HS-27A (cell line): ENCODE data around the gene PI4KA.
A peak's percentile ranks its signal among the peaks of the same experiment; 100 is the strongest.
"Not testable (repeated sequence)": the region's sequence is repeated elsewhere in the genome, so short reads cannot be mapped to it uniquely, and the experiment has no call there.

Experiments used
- DNase-seq: peaks from one replicate; pipeline ENCODE4 v3.0.0-alpha.2; 2012; ENCODE audit warnings: low read depth, missing footprints

PI4KA gene

DNA sequence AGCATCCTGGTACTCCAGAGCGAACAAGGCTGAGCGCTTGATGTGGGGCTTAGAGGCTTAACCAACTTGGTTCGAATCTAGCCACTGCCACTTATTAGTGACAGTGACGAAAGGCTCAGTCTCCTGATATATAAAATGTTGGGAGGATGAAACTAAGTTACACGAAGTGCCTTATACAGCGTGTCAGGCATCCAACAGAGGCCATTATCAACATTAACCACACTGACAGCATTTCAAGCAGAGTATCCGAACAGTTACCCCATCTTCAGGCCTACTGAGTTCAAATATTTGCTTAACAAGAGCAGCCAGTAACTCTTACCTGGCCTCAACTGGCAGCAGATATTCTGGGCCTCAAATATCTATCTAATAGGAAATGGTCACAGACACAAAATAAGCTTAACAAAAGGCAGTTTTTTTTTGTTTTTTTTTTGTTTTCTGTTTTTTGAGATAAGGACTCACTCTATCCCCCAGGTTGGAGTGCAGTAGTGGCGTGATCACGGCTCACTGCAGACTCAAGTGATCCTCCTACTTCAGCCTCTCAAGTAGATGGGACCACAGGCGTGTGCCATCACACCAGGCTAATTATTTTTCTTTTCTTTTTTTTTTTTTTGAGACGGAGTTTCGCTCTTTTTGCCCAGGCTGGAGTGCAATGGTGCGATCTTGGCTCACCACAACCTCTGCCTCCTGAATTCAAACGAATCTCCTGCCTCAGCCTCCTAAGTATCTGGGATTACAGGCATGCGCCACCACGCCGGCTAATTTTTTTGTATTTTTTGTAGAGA is 81.8 kb downstream of the PI4KA start:
- DNase-seq, result no peak

DNA sequence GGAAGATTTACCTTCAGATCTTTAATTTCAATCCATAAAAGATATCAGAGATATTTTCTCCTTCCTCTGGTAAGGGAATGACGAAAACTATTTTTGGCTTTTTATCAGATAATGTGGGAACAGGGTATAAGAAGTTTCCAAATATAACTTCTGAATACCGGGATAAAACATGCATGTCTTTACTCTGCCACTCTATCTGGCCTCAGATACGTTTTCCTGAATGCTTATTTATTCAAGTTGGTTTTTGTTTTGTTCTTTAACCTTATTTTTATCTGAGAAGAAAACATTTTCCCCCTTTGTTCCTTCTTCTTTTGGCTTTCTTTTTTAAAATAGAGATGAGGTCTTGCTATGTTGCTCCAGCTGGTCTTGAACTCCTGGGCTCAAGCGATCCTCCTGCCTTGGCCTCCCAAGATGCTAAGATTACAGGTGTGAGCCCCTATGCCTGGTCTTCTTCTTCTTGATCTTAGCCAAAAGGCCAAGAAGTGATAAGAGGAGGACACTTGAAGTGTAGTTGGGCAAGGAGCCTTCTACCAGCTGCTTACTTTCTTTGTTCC is 83.2 kb downstream of the PI4KA start:
- DNase-seq, result no peak

DNA sequence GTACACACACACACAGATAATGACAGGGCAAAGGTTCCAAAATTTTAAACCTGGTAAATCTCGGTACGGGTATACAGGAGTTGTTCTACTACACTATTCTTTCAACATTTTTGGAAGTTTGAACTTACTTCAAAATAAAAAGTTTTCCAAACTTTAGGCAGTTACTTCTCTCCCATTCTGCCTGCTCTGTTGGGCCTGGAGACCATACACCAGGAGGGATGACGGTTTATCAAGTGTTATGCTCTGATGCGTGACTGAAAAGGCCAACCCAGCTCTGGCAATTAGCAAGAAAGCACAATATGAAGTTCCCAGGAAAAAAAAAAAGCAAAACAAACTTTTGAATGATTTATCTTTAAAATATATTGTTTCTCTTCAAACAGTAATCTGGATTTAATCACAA is 83.7 kb downstream of the PI4KA start:
- no peak for DNase-seq

DNA sequence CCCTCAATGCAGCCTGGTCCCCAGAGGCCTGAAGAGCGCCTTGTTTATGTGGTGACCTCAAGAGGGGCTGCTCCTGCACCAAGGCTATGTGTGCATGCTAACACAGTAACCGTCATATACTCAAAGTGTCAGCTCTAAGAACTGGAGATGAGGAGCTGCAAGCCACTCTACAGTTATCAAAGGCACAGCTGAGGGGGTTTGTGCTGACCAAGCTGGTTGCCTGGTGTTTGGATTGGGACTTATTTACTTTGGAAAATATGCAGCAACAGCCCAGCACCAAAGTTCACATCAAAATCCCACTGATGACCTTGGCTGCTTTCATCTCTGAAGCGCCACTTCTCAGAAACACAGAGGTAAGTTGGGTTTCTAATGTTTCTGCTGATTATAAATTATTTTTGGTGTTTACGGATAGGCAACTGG is 84.8 kb downstream of the PI4KA start, which contains the start of gene SERPIND1:
TSS of gene SERPIND1 (plus strand) at position 321 of the 420 bp plus-strand sequence. CDS start 5,200 bp downstream, outside the sequence.
- no peak for DNase-seq

DNA sequence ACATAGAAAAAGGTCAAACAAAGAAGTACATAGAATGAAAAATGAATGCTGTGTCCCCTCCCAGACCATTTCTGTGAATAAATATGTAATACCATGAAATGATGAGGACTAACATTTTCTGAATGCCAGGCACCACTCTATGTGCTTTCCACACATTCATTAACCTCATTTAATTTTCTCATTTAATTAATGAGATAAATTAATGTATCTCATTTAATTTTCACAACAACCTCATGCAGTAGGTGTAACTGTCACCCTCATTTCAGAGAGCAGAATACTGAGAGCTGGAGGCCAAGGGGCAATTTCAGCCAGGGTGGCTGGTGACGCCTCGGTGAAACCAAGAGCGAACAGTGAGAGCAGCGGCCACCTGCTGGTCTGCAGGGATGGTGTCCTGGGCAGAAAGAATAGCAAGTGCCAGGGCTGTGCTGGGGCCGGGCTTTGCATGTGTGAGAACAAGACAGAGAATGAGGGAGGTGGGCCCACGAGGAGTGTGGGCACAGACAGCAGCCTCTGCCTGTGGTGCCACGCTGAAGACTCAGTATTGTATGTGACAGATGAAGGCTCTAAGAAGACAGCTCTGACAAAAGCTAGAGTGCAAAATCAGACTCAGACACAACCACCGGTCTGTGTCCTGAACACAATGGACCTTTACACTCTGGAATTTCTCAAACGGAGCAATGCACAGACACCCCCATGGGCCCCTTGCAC is 86.5 kb downstream of the PI4KA start:
- DNase-seq, result no peak

DNA sequence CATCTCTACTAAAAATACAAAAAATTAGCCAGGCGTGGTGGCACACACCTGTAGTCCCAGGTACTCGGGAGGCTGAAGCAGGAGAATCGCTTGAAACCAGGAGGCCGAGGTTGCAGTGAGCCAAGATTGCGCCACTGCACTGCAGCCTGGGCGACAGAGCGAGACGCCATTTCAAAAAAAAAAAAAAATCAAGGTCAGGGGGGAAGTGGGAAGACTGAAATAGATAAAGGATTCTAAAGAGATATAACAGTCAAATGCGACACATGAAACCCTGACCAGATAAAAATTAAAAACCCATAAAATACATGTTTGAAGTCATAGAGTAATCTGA is 89.2 kb downstream of the PI4KA start:
- DNase-seq, result not testable (repeated sequence)

DNA sequence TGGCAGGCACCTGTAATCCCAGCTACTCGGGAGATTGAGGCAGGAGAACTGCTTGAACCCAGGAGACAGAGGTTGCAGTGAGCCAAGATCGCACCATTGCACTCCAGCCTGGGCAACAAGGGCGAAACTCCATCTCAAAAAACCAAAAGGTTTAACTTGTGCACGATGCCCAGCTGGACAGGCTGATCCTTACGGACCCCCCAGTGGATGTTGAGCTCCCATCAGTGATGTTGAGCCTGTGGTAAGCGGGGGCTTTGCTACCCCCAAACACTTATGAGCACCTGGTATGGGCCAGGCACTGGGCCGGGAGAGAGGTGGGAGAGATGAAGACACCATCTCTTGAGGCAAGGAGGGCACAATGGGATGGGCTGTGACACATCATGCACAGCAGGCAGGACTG is 92.1 kb downstream of the PI4KA start:
- no peak for DNase-seq

DNA sequence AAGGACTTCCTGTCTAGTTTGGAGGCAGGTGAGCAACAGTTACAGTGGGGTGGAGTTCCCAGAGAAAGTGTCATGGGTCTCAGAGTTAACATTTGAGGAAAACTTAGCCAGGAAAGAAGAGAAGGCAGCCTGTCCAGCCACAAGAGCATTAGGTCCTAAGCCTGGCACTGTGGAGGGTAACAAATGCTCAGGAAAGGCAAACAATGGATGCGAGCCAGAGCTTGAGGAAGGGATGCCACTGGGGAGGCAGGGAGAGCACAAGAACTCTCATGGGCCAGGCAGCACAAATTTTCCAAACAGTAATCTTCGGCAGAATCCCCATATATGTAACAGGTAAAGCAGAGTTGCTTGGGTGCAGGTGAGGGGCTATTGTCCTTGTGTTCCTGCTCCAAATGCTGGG is 92.7 kb downstream of the PI4KA start:
- no peak for DNase-seq

DNA sequence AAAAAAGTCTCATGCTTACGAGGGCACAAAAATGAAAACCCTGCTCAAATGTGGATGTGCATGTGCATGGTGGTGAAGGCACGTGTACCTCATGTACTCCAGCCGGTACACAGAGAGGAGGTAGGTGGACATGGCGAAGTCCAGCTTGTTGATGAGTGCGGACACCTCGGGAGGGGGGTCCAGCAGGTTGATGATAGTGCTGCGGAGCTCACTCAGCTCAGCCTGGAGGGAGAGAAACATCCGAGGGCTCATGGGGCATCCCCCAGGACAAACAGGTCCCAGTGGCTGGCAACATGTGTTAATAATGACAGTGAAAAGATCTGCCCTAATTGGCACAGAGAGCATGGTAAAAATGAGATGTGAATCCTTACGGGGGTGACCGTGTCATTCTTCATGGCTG is 93.9 kb downstream of the PI4KA start:
- no peak for DNase-seq

DNA sequence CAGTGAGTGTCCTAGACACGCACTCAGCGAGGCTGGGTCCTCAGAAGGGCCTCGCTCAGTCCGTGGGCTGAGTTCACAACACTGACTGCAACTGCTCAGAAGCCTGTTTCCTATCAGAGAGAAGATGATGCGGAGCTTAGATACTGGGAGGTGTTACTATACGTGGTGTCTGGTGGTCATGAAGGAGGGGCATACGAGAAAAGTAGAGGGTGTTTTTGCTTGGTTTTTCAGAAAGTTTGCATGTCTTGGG is 94.2 kb downstream of the PI4KA start:
- DNase-seq, result no peak

DNA sequence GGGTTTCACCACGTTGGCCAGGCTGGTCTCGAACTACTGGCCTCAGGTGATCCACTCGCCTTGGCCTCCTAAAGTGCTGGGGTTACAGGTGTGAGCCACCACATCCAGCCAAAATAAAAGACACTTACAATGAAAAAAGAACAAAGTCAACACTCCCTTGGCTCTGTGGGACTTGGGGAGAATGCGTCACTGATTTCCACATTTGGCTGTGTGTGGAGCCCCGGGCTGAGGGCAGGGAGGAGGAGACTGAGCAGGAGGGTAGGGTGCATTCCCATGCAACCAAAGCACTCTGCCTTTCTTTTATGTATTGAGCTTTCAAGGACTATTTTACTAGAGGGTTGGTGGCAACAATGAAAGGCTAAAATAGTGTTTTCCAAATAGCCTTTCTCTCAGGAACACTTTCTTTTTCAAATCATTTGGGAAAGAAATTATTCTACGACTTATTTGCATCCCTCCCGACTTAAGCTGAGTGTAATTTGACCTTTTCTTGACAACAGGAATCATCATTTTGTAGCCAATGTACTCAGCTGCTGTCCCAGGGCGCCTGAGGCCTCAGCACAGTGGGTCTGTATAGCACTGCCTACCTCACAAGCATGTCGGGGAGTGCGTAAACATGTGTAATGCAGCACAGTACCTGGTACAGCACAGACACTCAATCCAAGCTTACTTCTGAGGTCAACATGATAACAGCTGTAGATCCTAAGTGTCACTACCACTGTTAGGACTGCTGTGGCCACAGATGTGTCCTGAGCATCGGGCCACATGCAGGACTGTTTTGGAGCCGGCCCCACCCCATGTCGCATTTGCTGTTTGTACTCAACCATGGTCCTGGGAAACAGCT is 94.8 kb downstream of the PI4KA start:
- DNase-seq, result no peak

DNA sequence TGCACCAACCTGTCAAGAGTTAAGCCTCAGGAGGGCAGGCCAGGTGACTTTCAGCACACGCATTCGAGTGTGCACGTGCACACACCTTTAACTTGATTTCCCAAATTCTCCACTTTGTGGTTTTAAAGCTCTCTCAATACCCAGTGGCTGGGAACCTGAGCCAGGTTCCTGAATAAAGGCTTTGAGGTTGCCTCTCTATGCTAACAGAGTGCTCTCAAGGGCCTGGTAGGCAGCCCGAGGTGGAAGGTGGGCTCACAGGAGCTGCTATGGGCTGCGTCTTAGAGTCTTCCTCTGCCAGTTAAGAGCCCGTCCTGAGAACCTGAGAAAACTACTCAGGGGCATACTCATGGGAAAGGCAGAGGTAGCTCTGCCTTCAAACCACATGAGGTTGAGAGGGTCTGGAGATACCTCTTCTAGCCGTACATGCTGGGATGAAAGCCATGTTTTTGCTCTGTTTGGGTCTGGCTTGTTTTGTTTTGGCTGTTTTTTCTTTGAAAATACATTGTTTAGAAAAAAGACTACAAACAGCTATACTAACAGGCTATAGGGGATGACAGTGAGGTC is 96.3 kb downstream of the PI4KA start:
- no peak for DNase-seq

DNA sequence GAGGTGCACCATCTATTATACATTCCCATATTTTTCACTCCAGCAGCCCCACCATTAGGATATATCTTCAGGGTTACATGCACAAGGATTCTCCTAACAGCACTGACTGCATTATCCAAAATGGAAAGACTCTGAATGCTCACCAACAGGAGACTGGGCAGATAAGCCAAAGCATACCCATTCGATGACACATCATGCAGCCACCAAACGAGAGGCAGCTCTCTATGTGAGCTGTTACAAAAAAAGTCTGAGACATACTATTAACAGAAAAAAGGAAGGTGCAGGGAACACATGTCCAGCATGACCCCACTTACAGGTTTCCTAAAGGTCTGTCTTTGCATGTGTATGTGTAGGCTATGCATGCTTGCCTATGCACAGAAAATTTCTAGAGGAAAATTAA is 97.1 kb downstream of the PI4KA start:
- no peak for DNase-seq

DNA sequence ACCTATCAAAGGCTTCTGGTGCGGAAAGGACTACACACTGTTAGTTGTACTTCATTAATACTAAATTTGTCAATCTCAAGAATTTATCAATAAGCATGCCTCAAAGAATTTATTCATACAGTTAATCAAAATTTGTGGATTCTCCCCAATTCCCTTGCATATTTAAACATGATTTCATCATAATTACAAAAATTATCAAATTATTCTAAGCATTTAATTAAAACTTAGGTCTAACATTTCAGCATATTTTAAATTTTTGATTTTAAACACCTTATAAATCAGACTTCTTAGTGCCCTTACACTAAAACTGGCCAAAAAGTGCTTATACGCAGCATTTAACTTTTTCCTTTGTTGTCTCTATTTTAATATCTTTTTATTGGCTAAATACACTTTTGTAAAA is 98.5 kb downstream of the PI4KA start:
- no peak for DNase-seq

DNA sequence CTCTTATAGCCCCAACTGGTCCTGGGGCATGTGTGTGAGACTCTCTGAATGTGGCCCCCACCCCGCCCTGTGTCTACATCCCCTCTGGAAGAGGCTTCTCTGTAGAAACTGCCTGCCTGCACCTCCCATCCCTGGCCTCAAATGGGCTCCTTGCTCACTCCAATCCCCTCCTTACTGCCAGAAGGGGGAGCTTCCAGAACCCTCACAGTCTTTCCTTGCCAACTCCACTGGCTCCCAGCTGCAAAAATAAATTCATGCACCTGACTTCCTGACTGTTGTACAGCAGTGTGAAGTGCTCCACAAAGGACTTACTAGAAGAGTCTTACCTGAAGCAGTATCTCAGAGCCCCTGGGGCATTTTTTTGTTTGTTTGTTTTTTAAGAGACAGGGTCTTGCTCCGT is 99.9 kb downstream of the PI4KA start:
- no peak for DNase-seq

DNA sequence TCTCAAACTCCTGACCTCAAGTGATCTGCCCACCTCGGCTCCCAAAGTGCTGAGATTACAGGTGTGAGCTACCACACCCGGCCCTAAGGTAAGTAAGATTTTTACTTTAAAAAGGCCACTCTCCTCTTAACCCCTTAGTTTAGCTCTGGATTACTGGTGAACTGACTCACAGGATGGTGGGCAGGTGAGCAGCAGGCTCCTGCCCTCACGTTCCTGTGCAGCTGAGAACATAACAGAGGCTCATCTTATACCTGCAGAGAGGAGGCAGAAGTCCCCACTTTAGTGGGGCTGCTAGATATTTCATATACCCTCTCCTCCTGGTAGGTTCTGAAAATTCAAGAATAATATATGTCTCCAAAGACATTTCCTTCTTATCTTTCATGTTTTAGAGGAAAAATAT is 101.8 kb downstream of the PI4KA start:
- DNase-seq, result no peak

DNA sequence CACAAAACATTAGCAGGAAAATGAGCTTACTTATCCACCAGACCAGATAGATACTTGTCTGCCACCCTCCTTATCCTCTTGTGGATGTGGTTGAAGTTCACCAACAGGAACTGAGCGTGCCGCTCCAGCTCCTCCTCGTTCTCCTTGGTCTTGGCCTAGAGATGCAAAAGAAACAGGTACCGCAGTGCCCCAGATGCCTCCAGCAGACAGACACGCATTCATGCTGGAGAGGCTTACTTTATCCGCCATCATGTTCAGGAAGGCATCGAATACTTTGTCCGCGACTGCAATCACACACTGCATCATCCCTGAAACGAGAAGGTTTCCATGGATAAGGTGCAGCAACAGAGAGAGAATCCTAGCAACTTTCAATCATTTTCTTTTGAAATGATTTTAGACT is 105.7 kb downstream of the PI4KA start:
- no peak for DNase-seq

DNA sequence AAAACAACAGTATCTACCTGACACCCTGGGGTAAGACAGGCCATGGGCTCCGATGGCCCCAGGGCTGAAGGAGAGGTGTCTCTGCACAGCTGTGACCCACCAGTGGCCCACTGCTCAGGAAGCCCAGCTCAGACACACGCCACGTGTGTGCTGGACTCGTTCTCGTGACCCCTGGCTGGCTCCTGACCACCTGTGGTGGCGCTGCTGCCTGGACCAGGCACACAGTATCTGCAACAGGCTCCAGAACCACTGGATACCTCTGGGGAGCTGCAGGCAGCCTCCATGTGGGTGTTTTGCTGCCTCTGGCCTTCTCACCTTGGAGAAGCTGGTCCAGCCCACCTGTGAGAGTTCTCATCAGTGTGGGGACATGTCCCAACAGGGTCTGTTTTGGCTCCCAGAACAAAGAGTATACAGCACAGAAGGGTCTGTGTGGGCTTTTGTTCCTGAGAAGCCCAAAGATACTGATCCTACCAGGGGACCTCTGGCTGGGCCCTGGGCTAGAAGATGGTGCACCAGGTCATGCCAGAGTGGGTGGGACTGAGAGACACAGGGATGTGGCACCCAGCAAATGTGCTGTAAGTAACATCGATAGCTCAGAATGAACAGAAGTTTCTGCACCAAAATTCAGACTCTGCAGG is 106.4 kb downstream of the PI4KA start:
- DNase-seq, result no peak

DNA sequence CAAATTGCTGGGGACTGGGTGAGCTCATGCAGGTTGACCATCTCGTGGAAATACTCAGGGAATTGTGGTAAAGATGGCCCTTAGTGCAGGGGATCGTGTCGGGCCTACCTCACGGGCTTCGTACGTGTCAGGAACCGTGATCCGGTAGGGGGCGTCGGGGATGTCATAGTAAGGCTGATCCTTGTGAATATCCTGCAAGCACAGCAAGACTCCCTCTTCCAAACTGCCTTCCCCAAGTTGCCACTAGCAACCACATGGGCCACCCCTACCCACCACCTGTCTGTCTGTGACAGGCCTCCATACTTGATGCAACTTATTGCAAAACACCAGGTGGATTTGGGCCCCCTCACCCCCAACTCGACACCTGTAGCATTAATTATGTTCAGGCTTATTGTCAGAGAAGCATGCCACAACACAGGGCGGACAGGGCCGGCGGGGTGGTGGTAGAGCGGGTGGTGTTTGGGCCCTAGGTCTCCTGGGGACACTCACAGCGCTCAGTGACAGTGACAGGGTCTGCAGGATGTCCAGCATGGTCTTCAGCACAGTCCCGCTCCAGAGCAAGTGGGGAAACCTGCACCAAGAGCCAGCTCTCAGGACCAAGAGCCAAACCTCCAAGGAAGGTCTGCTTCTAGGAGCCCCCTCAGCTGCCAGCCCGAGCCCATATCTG is 107.3 kb downstream of the PI4KA start:
- DNase-seq, result no peak

DNA sequence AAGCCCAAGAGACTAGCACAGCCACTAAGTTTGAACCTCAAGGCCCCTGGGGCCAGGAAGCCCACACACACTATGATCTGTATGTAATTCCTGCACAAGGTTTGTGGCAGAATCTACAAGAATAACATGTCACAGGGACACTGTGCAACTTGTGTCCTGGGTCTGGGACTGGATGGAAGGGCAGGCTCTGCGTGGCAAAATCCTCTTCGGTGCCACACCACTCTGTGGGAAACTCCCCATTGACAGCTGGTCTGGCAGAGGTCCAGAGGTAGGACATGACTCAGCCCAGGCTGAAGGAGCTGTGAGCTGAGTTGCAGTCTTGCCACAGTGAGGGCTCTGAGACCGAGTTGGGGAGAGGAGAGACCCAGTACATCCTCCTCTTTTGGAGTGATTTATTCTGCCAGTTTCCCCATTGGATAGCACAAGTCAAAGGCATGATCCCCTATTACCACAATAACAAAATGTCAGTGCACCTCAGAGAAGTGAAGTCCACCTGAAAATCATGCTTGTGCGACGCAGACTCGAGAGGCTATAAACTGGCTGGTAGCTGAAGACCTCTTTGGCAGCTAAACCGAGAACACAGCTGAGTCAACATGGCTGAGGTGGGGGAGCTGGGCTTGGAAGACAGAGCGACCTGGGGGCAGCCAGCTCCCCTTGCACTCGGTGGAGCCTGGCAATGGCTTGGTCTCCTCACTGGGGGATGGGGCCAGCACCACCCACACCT is 108.0 kb downstream of the PI4KA start:
- peak; percentile 7 for DNase-seq

DNA sequence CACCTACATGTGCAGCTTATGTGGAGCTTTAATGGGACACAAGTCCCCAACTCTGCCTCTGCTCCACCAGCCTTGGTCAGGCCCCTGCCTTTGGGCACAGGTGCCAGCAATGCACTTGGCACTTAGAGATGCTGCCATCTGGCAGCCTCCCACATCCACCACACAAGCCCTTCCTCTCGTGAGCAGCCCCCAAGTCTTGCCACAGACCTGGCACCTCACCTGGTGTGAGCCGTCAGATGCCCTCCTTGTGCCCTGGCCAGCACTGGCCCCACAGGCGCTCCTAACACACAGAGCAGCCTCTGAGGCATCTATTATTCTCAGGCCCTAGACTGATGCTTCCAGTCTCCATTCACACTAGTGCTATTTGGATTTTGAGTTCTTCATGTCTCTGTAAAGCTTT is 109.2 kb downstream of the PI4KA start:
- DNase-seq, result no peak
